Cardiac fibroblast (primary cell): ENCODE measurements around the gene UNC5B.

ENCODE experiments used
- DNase-seq, 2 donors: peaks; one replicate each; pipeline versions ENCODE4 v3.0.0 to v3.0.0-alpha.2; 2010; ENCODE audit warnings: low read depth in 2 of 2
- H3K4me3 ChIP-seq, 2 donors: replicated peaks in 1 of 2; 1 replicate in 1 of 2; 2 replicates in 1 of 2; pipeline ENCODE4 v1.5.1; 2011; ENCODE audit warnings: low read depth in 2 of 2, low read length in 2 of 2, mild to moderate bottlenecking in 2 of 2, moderate library complexity in 1 of 2
- CTCF ChIP-seq: IDR thresholded peaks from one replicate; pipeline ENCODE4 v1.5.1; 2011; ENCODE audit warnings: low read depth, mild to moderate bottlenecking, low read length, inconsistent platforms

Gene UNC5B

GRCh38 chr10:71317739-71318138 is 105.4 kb downstream of the UNC5B start:
- no peak for DNase-seq
- no peak for TF ChIP-seq CTCF

GRCh38 chr10:71319042-71319799 is 106.9 kb downstream of the UNC5B start, which contains the start of gene SLC29A3:
TSS of gene SLC29A3 (plus strand) at chr10:71319259. CDS start at chr10:71319310, 51 bp downstream.
- peak; percentile 74 for TF ChIP-seq CTCF
- peak; percentile 78 to 87 for DNase-seq
- peak within 1 kb of the TSS; percentile 65 to 70 for H3K4me3 ChIP-seq

More at GRCh38 chr10:71317739-71318138, 105.4 kb downstream of the UNC5B start:
- no peak overlapping the region for H3K4me3 ChIP-seq

- no peak for DNase-seq
- peak overlapping the region; percentile 65 to 70 for H3K4me3 ChIP-seq
- no peak for TF ChIP-seq CTCF
These were observed 107.5 kb downstream of the UNC5B start for GRCh38 chr10:71319800-71320392.

GRCh38 chr10:71320592-71320991 is 108.2 kb downstream of the UNC5B start:
- TF ChIP-seq CTCF, result no peak
- H3K4me3 ChIP-seq, result no peak overlapping the region
- no peak for DNase-seq

GRCh38 chr10:71321386-71321785 is 109.0 kb downstream of the UNC5B start:
- TF ChIP-seq CTCF, result no peak
- no peak for DNase-seq

GRCh38 chr10:71323407-71323806 is 111.0 kb downstream of the UNC5B start:
- TF ChIP-seq CTCF, result no peak
- peak; percentile 24 to 54 for DNase-seq
- no peak overlapping the region for H3K4me3 ChIP-seq

More at GRCh38 chr10:71321386-71321785, 109.0 kb downstream of the UNC5B start:
- H3K4me3 ChIP-seq, result no peak overlapping the region
